HG03378 (cell line): ENCODE results near the gene GALNT17.

ENCODE experiments used
- ATAC-seq: cut with Tn5 transposase; IDR thresholded peaks from one replicate; pipeline ENCODE4 v1.9.1; 2021; ENCODE audit warnings: mild to moderate bottlenecking, moderate library complexity; ENCODE audit not compliant: unreplicated experiment

Gene GALNT17

GRCh38 chr7:71657386-71657785 lies 525.4 kb downstream of the GALNT17 start:
- ATAC-seq, result no peak

DNA sequence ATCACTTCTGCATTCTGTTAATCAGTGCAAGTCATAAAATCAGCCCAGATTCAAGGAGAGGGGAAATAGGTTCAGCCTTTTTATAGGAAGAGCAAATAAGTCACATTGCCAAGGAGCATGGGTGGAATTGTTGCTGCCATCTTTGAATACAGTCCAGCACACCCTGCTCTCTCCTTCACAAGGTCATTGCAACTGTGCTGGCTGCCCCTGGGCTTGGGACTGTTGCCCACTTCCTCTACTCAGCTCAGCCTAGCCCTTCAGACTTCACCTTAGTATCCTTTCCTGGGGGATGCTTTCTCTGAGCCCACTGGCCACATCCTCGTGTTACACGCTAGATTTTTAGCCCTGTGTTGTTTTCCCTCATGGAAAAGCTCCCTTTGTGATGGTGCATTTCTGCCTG lies 527.7 kb downstream of the GALNT17 start:
- no peak for ATAC-seq

GRCh38 chr7:71661671-71662224 lies 529.8 kb downstream of the GALNT17 start:
- ATAC-seq, result no peak

DNA sequence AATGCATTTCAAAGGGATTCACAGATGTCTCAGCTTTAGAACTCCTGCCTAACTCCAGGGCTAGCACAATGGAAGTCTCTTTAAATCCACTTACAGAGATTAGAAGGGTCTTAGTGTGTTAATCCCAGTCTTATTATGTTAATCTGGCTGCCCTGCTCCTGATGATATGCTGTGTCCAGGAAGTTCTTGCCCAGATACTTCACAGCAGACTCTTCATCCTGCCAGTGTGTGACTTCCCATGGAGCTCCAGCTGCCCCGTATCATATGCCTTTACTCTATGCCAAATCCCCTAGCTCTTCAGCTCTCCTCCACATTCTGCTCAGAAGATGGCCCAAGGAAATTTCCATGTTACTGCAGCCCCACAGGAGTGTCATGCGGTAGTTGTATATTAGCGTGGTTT lies 533.8 kb downstream of the GALNT17 start:
- no peak for ATAC-seq

GRCh38 chr7:71668572-71668971 lies 536.6 kb downstream of the GALNT17 start:
- no peak for ATAC-seq

- no peak for ATAC-seq
Observed at GRCh38 chr7:71679480-71679879, 547.5 kb downstream of the GALNT17 start.

GRCh38 chr7:71682181-71682580 lies 550.2 kb downstream of the GALNT17 start:
- no peak for ATAC-seq

DNA sequence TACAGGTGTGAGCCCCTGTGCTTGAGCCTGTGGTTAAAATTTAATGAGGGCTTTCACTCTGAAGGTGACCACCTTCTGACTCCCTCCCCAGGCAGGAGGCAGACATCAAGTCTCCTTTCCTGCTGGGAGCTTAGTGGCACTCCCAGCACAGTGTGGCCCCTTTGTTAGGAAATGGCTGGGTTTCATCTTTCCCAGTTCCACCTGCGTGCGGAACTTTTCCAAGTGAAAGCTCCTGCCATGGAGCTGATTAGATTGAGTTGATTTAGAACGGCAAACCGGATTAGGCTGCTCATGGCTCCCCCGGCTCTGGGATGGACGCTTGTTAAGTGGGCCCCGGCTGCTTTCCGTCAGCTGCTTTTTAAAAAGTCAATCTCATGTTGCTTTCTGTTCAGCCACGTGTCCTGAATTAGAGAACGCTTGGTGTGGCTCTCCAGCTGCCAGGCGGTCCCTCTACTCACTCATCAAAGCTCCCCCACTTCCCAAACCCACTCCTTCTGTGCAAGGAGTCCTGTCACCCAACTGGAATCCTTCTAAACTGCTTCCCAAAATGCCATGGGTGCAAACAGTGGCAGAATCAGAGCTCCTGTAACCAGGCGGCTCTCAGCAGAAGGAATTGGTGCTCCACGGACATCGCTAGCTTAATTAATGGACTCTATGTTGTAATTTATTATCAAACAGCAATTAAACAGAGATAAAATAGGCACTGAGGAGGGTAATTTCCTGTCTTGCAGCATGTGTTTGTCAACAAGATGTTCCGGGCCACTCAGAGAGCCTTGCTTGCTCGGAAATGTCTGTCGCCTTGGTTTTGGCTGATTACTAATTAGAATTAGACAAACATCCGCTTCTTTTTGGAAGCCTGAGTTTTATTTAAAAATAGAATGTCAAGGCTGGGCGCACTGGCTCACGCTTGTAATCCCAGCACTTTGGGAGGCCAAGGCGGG lies 551.2 kb downstream of the GALNT17 start:
- ATAC-seq, result no peak

DNA sequence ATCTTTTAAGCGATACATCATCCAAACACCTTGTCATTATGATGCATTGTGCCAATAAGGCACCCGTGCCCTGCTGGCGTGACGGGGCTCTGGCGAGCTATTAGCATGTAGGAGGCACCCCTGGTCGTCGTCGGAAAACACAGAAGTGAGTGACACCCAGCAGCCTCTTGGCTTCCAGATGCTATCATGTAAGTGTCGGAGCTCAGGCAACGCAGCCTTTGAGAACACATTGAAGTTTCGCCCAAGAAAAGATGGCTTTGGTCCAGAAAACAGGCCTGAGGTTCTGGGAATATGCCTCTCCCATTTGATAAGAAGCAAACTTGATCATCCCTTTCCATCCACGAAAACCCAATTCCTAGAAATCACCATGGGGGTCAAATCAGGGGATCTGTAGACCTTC lies 555.3 kb downstream of the GALNT17 start:
- ATAC-seq, result no peak

DNA sequence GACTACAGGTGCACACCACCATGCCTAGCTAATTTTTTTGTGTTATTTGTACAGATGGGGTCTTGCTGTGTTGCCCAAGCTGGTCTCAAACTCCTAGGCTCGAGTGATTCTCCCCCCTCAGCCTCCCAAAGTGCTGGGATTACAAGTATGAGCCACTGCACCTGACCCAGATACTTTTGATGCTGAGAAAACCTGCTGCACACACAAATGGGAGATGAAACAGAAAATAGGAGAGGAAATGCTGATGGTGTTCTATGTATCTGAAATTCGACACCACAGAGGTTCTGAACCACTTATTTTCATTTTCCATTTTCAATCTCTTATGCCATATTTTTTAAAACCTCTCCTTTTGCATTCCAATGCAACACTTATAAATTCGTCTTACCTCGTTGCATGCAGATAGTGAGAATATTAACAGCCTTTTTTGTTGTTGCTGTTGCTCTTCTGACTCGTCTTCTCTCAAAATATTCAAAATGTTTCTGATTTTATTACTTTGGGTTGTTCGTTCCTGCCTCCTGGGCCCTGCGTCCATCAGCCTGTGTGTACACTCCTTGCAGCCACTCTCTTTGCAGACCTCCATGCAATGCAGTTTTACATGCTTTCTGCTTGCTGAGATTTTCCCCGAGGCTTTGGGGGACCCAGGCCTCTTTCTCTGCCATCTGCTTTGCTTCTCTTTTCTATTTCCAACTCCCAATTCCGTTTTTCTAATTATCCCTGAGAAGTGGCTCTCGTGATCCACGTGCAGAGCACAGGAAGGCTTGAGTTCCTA lies 556.1 kb downstream of the GALNT17 start:
- ATAC-seq, result no peak

GRCh38 chr7:71691538-71691937 lies 559.6 kb downstream of the GALNT17 start:
- ATAC-seq, result no peak

GRCh38 chr7:71694665-71695064 lies 562.7 kb downstream of the GALNT17 start:
- no peak for ATAC-seq

DNA sequence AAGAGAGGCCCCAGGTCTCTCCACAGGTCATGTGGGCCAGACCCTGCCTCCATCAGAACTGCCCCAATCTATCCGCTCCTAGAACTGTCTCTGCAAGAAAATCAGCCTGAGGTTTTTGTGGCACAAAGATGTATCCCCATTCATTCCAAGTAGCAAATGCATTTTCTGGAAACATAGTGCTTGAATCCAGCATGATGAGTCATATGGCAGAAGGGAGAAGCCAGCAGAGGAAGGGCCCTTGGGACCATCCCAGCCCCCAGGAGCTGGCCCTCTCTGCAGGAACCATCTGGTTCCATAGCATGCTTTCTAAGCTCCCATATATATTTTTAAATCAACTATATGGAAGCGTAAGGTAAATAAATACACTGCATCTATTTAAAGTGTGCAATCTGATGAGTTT lies 563.2 kb downstream of the GALNT17 start:
- no peak for ATAC-seq

GRCh38 chr7:71696511-71696910 lies 564.6 kb downstream of the GALNT17 start:
- ATAC-seq, result no peak

DNA sequence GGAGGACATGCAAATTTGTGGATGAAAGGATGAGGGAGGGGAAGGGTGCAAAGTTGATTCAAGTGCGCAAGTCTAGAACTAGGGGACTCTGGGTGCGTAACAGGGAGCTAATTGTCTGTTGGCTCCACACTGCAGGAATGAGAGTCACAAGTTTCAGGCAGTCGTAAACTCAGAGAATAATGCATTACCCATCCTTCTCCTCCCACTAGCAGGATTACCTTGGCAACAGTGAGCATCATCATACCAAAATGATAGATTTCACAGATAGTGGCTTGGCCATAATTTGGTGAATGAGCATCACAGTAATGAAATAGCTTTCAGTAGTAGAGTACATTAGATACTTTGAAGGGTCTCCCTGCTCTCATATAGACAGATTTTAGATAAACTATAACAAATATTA lies 565.5 kb downstream of the GALNT17 start:
- ATAC-seq, result no peak

DNA sequence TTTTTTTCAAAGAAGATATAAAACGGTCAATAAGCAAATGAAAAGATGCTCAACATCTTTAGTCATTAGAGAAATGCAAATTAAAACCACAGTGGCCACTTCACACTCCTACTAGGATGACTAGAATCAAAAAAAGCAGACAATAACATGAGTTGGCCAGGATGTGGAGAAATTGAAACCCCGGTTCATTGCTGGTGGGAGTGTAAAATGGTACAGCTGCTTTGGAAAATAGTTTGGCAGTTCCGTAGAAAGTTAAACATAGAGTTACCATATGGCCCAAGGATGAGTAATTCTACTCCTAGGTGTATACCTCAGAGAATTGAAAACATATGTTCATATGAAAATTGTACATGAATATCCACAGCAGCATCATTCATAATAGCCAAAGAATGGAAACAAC lies 573.3 kb downstream of the GALNT17 start:
- no peak for ATAC-seq

- no peak for ATAC-seq
Observed at GRCh38 chr7:71705901-71706596, 574.1 kb downstream of the GALNT17 start.

- ATAC-seq, result no peak
Observed at GRCh38 chr7:71706597-71706975, 574.6 kb downstream of the GALNT17 start.

GRCh38 chr7:71707041-71707440 lies 575.1 kb downstream of the GALNT17 start:
- ATAC-seq, result no peak

- ATAC-seq, result no peak
Observed at GRCh38 chr7:71708710-71709109, 576.8 kb downstream of the GALNT17 start.

- ATAC-seq, result no peak
Observed at GRCh38 chr7:71710442-71710841, 578.5 kb downstream of the GALNT17 start.
